Measurements from ENCODE around the gene ZRANB3. TPM values are rescaled to one million over a fixed set of nuclear protein-coding genes. Genes with fewer than 3 reads are reported as not detected.

Gene ZRANB3
- total and polyA plus RNA-seq, 2 experiments from 2014 or later, result 10.5 to 16.8 TPM

DNA sequence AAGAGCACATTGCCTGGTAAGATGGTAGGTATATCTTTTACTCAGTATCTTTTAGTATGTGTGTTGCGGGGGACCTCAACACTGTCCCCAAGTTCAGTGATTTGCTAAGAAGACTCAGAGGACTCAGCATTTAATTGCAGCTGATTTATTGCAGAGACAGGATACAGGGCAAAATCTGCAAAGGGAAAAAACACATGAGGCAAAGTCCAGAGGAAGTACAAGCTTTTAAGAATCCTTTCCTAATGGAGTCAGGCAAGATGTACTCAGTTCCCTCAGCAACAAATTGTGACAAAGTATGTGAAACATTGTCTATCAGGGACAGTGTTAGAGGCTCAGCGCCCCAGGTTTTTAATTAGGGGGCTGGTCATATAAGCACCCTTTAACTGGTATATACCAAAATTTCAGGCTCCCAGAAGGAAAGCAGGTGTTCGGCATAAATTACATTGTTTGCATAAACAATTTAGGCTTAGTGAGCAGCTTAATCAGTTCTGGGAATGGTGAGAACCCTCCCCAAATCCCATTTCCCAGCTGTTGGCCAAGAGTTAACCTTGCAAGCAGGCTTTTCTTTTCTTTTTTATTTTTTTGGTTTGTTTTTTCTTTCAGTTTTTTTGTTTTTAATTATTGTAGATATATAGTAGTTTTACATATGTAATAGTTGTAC is 437.2 kb downstream of the ZRANB3 start:
- no peak overlapping the region for H2AFZ ChIP-seq
- DNase-seq (ENCODE audit: low spot score), result no peak
- H3K27ac ChIP-seq (ENCODE audit: low read depth), result no peak overlapping the region
- no peak for ATAC-seq
- no peaks in the 10 kb centered on the region for H4K20me1 ChIP-seq (replicated peaks; ENCODE audit: insufficient read depth)
- H3K4me3 Mint-ChIP-seq, result no peak overlapping the region
- TF ChIP-seq, protein P1, sequence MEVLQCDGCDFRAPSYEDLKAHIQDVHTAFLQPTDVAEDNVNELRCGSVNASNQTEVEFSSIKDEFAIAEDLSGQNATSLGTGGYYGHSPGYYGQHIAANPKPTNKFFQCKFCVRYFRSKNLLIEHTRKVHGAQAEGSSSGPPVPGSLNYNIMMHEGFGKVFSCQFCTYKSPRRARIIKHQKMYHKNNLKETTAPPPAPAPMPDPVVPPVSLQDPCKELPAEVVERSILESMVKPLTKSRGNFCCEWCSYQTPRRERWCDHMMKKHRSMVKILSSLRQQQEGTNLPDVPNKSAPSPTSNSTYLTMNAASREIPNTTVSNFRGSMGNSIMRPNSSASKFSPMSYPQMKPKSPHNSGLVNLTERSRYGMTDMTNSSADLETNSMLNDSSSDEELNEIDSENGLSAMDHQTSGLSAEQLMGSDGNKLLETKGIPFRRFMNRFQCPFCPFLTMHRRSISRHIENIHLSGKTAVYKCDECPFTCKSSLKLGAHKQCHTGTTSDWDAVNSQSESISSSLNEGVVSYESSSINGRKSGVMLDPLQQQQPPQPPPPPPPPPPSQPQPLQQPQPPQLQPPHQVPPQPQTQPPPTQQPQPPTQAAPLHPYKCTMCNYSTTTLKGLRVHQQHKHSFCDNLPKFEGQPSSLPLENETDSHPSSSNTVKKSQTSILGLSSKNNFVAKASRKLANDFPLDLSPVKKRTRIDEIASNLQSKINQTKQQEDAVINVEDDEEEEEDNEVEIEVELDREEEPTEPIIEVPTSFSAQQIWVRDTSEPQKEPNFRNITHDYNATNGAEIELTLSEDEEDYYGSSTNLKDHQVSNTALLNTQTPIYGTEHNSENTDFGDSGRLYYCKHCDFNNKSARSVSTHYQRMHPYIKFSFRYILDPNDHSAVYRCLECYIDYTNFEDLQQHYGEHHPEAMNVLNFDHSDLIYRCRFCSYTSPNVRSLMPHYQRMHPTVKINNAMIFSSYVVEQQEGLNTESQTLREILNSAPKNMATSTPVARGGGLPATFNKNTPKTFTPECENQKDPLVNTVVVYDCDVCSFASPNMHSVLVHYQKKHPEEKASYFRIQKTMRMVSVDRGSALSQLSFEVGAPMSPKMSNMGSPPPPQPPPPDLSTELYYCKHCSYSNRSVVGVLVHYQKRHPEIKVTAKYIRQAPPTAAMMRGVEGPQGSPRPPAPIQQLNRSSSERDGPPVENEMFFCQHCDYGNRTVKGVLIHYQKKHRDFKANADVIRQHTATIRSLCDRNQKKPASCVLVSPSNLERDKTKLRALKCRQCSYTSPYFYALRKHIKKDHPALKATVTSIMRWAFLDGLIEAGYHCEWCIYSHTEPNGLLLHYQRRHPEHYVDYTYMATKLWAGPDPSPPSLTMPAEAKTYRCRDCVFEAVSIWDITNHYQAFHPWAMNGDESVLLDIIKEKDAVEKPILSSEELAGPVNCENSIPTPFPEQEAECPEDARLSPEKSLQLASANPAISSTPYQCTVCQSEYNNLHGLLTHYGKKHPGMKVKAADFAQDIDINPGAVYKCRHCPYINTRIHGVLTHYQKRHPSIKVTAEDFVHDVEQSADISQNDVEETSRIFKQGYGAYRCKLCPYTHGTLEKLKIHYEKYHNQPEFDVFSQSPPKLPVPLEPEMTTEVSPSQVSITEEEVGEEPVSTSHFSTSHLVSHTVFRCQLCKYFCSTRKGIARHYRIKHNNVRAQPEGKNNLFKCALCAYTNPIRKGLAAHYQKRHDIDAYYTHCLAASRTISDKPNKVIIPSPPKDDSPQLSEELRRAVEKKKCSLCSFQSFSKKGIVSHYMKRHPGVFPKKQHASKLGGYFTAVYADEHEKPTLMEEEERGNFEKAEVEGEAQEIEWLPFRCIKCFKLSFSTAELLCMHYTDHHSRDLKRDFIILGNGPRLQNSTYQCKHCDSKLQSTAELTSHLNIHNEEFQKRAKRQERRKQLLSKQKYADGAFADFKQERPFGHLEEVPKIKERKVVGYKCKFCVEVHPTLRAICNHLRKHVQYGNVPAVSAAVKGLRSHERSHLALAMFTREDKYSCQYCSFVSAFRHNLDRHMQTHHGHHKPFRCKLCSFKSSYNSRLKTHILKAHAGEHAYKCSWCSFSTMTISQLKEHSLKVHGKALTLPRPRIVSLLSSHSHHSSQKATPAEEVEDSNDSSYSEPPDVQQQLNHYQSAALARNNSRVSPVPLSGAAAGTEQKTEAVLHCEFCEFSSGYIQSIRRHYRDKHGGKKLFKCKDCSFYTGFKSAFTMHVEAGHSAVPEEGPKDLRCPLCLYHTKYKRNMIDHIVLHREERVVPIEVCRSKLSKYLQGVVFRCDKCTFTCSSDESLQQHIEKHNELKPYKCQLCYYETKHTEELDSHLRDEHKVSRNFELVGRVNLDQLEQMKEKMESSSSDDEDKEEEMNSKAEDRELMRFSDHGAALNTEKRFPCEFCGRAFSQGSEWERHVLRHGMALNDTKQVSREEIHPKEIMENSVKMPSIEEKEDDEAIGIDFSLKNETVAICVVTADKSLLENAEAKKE (CRISPR knock-in tag; IDR thresholded peaks at IDR 0.05), result no peak
- TF ChIP-seq JUNB (IDR thresholded peaks at IDR 0.05; ENCODE audit: unreplicated experiment) (no peak), STAT1 (IDR thresholded peaks at IDR 0.05; ENCODE audit: unreplicated experiment) (no peak), POLR2AphosphoS5 (IDR thresholded peaks at IDR 0.05; ENCODE audit: low read depth) (no peak), ZNF114 (CRISPR knock-in tag; IDR thresholded peaks at IDR 0.05) (no peak), CREB1 (CRISPR knock-in tag; IDR thresholded peaks at IDR 0.05; ENCODE audit: low read depth) (no peak), REST (IDR thresholded peaks at IDR 0.05; ENCODE audit: unreplicated experiment) (no peak), ZNF331 (CRISPR knock-in tag; IDR thresholded peaks at IDR 0.05; ENCODE audit: low read depth) (no peak), EZH2phosphoT487 (IDR thresholded peaks at IDR 0.05; ENCODE audit: unreplicated experiment) (no peak), EZH2 (IDR thresholded peaks at IDR 0.05; ENCODE audit: low read depth, unreplicated experiment) (no peak), NANOG (IDR thresholded peaks at IDR 0.05; ENCODE audit: borderline replicate concordance) (no peak)
- TF ChIP-seq, protein P2, sequence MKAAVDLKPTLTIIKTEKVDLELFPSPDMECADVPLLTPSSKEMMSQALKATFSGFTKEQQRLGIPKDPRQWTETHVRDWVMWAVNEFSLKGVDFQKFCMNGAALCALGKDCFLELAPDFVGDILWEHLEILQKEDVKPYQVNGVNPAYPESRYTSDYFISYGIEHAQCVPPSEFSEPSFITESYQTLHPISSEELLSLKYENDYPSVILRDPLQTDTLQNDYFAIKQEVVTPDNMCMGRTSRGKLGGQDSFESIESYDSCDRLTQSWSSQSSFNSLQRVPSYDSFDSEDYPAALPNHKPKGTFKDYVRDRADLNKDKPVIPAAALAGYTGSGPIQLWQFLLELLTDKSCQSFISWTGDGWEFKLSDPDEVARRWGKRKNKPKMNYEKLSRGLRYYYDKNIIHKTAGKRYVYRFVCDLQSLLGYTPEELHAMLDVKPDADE (IDR thresholded peaks at IDR 0.05), result no peak
- TF ChIP-seq, protein P3, sequence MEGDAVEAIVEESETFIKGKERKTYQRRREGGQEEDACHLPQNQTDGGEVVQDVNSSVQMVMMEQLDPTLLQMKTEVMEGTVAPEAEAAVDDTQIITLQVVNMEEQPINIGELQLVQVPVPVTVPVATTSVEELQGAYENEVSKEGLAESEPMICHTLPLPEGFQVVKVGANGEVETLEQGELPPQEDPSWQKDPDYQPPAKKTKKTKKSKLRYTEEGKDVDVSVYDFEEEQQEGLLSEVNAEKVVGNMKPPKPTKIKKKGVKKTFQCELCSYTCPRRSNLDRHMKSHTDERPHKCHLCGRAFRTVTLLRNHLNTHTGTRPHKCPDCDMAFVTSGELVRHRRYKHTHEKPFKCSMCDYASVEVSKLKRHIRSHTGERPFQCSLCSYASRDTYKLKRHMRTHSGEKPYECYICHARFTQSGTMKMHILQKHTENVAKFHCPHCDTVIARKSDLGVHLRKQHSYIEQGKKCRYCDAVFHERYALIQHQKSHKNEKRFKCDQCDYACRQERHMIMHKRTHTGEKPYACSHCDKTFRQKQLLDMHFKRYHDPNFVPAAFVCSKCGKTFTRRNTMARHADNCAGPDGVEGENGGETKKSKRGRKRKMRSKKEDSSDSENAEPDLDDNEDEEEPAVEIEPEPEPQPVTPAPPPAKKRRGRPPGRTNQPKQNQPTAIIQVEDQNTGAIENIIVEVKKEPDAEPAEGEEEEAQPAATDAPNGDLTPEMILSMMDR (conservative IDR thresholded peaks at IDR 0.05; ENCODE audit: low read depth in 2 of 2), result no peak
- H3F3A ChIP-seq (replicated peaks; ENCODE audit: low read depth), result no peaks in the 10 kb centered on the region
- H3K9me2 ChIP-seq (ENCODE audit: insufficient read depth), result no peaks in the 10 kb centered on the region
- H3K4me1 ChIP-seq (ENCODE audit: insufficient read depth), result no peaks in the 10 kb centered on the region
- H3K4me2 ChIP-seq, result no peak overlapping the region
- no peak overlapping the region for H3K4me3 ChIP-seq
- peaks cover 14% of the 10 kb centered on the region for H3K79me2 ChIP-seq (replicated peaks; ENCODE audit: insufficient read depth)
- H3K4me1 Mint-ChIP-seq, result no peaks in the 10 kb centered on the region
- H3K9me3 Mint-ChIP-seq, result no peaks in the 10 kb centered on the region; the same call in 2 of the 3 replicates
- no peaks in the 10 kb centered on the region for H3K36me3 ChIP-seq (ENCODE audit: insufficient read depth)
- no peak overlapping the region for H3K27ac Mint-ChIP-seq
- H3K27me3 ChIP-seq (ENCODE audit: insufficient read depth), result no peaks in the 10 kb centered on the region
- peaks cover 16% of the 10 kb centered on the region for H3K36me3 Mint-ChIP-seq (ENCODE audit: low read depth)
- H3K27me3 Mint-ChIP-seq (ENCODE audit: insufficient read depth, low read depth, poor library complexity), result no peaks in the 10 kb centered on the region

Data from GM23338 (cell line).